Measurements from ENCODE around the gene MYLIP.
A peak's percentile ranks its signal among the peaks of the same experiment; 100 is the strongest.
"Not testable (repeated sequence)": the region's sequence is repeated elsewhere in the genome, so short reads cannot be mapped to it uniquely, and the experiment has no call there.

Gene MYLIP

DNA sequence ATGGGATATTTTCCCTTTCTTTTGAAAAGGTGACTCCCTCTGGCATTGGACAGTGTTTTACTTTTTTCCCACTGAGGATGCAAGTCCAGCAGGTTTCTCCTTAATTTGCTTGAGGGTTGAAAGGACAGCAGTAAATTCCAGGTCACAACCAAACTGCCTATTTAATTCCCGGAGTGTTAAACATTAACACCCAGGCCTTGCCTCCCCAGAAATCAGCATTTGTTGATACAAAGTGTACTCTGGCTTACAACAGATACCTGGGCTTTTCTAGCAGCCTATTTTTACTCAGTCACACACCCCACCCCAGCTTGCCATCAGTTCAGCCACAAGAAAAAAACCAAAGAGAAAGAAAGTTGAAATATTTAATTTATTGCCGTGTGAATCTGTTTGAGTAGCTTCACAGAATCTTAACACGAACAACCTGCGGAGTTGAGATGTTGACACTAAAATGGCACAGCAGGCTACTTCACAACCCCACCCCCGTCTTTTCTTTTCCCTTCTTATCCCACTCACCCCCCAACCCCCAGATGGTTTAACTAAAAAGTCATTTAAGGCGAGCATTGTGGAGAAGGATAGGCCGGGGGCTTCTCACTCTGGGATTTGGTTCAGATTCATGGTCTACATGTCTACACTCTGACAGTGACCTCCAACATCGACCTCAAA is 45.7 kb downstream of the MYLIP start:
- no peak for DNase-seq (ENCODE audit: low spot score)

DNA sequence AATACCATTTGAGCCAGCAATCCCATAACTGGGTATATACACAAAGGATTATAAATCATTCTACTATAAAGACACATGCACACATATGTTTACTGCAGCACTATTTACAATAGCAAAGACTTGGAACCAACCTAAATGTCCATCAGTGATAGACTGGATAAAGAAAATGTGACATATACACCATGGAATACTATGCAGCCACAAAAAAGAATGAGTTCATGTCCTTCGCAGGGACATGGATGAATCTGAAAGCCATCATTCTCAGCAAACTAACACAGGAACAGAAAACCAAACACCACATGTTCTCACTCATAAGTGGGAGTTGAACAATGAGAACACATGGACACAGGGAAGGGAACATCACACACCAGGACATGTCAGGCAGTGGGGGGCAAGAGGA is 47.7 kb downstream of the MYLIP start:
- DNase-seq (ENCODE audit: low spot score) = not testable (repeated sequence)

DNA sequence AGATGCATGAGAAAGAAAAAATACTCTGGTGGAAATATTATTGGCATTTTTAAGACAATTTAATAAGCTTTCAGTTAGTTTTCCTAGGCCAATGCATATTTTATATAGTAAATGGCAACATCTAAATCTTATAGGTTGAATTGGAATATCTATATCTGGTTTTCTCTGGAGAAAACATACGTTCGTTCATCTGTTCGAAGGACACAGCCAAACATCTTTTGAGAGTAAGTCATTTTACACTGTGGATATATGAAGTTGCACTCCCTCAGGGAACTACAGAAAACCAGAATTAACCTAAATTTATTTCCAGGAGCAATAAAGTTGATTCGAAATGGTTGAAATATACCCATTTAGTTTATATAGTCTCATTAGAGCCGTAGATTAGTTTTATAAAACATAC is 49.0 kb downstream of the MYLIP start:
- DNase-seq (ENCODE audit: low spot score) = no peak

- no peak for DNase-seq (ENCODE audit: low spot score)
These were observed 49.5 kb downstream of the MYLIP start for GRCh38 chr6:16178351-16178750.

DNA sequence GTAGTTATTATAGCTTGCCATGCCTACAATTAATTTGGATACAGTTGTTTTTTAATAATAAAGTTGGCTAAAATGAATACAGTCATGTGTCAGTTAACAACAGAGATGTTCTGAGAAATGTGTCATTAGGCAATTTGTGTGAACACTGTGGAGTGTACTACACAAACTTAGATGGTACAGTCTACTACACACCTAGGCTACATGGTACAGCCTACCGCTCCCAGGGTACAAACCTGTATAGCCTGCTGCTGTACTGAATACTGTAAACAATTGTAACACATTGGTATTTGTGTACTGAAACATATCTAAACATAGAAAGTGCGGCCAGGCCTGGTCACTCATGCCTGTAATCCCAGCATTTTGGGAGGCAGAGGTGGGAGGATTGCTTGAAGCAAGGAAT is 50.2 kb downstream of the MYLIP start:
- DNase-seq (ENCODE audit: low spot score) = no peak

DNA sequence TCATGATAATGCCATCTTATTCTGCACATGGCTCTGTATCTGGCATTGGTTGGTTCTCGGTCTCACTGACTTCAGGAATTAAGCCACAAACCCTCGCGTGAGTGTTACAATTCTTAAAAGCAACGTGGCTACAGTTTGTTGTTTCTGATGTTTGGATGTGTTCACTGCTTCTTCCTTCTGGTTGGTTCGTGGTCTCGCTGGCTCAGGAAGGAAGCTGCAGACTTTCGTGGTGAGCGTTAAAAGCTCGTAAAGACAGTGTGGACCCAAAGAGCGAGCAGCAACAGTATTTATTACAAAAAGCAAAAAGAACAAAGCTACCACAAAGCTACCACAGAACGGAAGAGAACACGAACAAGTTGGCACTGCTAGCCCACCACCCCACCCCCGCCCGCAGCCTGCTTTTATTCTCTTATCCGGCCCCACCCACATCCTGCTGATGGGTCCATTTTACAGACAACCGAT is 51.1 kb downstream of the MYLIP start:
- DNase-seq (ENCODE audit: low spot score) = peak; percentile 54

- no peak for DNase-seq (ENCODE audit: low spot score)
These were observed 52.0 kb downstream of the MYLIP start for GRCh38 chr6:16180696-16181438.

DNA sequence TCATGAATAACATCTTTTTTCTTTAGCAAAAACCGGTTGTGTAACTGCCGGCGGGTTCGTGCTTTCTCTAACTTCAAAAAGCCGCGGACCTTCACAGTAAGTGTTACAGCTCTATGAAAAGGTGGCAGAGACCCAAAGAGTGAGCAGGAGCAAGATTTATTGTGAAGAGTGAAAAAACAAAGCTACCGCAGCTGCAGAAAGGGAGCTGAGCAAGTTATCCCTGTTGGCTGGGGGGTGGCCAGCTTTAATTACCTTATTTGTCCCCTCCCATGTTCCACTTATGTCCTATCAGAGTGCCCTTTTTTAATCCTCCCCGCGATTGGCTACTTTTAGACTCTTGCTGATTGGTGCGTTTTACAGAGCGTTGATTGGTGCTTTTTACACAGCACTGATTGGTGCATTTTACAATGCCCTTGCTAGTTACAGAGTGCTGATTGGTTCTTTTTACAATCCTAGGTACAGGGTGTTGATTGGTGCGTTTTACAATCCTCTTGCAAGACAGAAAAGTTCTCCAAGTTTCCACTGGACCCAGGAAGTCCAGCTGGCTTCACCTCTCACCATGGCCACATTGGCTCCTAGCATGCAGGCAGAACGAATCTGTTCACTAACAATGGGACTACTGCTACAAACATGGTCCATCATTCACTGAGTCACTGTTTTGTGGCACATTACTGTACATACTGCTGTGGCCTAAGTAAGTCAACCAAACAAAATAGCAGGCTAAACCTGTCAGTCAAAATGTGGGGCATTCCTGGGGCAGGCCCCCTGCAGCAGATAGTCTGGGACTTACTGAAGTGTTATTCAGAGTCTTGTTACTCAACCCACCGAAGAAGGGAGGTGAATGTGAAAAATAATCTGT is 52.8 kb downstream of the MYLIP start:
- no peak for DNase-seq (ENCODE audit: low spot score)

DNA sequence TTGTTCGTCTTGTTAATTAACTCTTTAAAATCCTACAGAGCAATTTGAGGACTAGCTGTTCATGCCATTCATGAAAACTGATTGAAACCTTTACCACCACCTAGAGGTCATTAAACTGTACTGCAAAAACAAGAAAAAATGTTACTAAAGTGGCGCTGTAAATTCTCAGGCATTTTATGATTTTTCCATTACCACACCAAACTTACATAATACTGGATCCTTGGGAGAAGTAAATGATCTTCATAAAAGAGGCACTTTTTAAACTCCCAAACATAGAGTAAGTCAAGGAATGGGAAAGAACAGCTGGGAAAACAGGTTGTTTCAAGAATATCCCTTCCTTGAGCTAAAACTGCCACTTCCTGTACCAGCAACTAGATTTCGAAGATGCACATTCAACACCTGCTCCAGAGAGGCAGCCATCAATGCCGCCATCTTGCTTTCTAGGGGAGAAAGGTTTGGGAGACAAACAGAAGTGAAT is 54.3 kb downstream of the MYLIP start:
- peak; percentile 41 for DNase-seq (ENCODE audit: low spot score)

- peak; percentile 22 for DNase-seq (ENCODE audit: low spot score)
These were observed 55.2 kb downstream of the MYLIP start for GRCh38 chr6:16184129-16184528.

- DNase-seq (ENCODE audit: low spot score) = no peak
These were observed 55.7 kb downstream of the MYLIP start for GRCh38 chr6:16184551-16184950.

- no peak for DNase-seq (ENCODE audit: low spot score)
These were observed 58.3 kb downstream of the MYLIP start for GRCh38 chr6:16187176-16187575.

DNA sequence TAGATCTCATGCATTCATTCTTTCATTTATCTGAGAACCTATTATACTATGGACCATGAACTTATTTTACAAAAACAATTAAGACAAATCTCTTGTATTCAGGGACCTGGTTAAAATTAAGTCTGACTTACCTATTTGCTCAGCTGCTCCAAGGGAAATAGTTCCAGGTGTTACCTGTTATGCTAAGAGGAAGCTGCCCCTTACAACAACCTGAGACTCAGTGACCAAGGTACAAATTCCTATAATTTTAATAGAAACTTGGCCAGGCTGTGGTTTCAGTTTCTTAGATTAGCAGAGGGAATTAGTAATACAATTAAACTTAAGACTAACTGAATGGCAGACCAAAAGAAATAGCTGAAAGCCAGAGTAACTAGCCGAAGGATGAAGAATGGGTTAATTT is 61.3 kb downstream of the MYLIP start:
- no peak for DNase-seq (ENCODE audit: low spot score)

DNA sequence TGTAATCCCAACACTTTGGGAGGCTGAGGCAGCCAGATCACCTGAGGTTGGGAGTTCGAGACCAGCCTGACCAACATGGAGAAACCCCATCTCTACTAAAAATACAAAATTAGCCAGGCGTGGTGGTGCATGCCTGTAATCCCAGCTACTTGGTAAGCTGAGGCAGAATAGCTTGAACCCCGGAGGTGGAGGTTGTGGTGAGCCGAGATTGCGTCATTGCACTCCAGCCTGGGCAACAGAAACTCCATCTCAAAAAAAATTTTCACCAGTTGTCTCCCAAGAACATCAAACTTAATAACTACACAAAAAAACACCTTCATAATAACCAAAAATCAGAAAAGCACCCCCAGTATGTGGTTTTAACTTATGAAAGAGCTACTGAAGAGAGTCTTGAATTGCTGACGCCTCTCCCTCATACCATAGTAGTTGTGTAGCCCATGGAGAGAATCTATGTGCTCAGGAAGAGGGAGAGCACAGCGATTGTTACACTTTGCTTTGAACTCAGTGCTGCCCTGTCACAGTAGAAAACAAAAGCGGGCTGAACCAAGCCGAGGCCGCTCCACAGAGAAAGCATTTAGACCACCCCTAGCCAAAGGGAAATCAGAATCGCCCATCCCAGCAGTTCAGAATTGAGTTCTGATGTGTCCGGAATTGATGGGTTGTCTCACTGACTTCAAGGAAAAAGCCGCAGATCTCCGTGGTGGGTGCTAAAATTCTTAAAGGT is 67.5 kb downstream of the MYLIP start:
- DNase-seq (ENCODE audit: low spot score) = no peak

- DNase-seq (ENCODE audit: low spot score) = no peak
These were observed 68.2 kb downstream of the MYLIP start for GRCh38 chr6:16196984-16197546.

All from CD4-positive, alpha-beta T cell treated with Interleukin-15 for 4 hours (primary cell).